K562 (cell line): ENCODE measurements around the gene SIDT2. TPM values are rescaled to one million over a fixed set of nuclear protein-coding genes. Genes with fewer than 3 reads are reported as not detected.

ENCODE experiments used
- ATAC-seq: fragments of 200-7000 bp; cut with Tn5 transposase; 3 replicates; pipeline ENCODE4 v1.9.1; 2020; ENCODE audit warnings: moderate library complexity
- BruUV-seq: library from RNA; stranded (reverse); fragments of 400-500 nt; replicated peaks from 2 replicates; lab custom pipeline; 2021; lab: Mats Ljungman, UMichigan
- CTCF ChIA-PET: fragments of 300-600 bp; formaldehyde crosslinking; extraction: SDS; loops from one replicate; lab custom pipeline; 2021; ENCODE audit warnings: low intra/inter-chr PET ratio; lab: Yijun Ruan, JAX
- POLR2A ChIA-PET: fragments of 300-600, 350-650 bp; sonication (Branson Sonifier 250); formaldehyde crosslinking; extraction: SDS; loops from one replicate; lab custom pipeline; 2021; ENCODE audit warnings: antibody characterized with exemption, inconsistent platforms; lab: Yijun Ruan, JAX
- DNase-seq, 4 experiments: peaks; one replicate each; pipeline versions ENCODE4 v3.0.0 to v3.0.0-alpha.2; 2011 to 2018; ENCODE audit warnings: low spot score in 3 of 4, mixed read lengths in 3 of 4; ENCODE audit errors: extremely low read depth in 1 of 4
- FAIRE-seq: peaks from 2 replicates; lab custom pipeline; 2011; peaks lifted over from hg19 to GRCh38; lab: Jason Lieb, UNC
- H2AFZ ChIP-seq: 2 replicates; pipeline ENCODE4 v1.6.0; 2011; ENCODE audit warnings: low read depth, low read length, control low read depth, inconsistent platforms
- H3K27ac ChIP-seq: fragments of 200-600 bp; 3 replicates; pipeline ENCODE4 v1.8.0; 2011; ENCODE audit warnings: low read depth, mild to moderate bottlenecking, control low read depth, inconsistent platforms, low read length, moderate library complexity, mixed read lengths; ENCODE audit errors: extremely low read depth
- H3K27me3 ChIP-seq, 2 experiments: fragments of 300-600 bp in 1 of 2; 2 replicates in 1 of 2; 3 replicates in 1 of 2; pipeline versions ENCODE4 v1.6.0 to v1.8.0; 2011; ENCODE audit warnings: inconsistent platforms in 2 of 2, low read length in 2 of 2, mild to moderate bottlenecking in 1 of 2, mixed read lengths in 1 of 2, moderate library complexity in 1 of 2; ENCODE audit not compliant: control insufficient read depth in 2 of 2, insufficient read depth in 2 of 2
- H3K36me3 ChIP-seq: fragments of 300-600 bp; 3 replicates; pipeline ENCODE4 v1.8.0; 2011; ENCODE audit warnings: mild to moderate bottlenecking, low read length, inconsistent platforms; ENCODE audit not compliant: control insufficient read depth, insufficient read depth
- H3K4me1 ChIP-seq, 2 experiments: fragments of 200-600 bp in 1 of 2; replicated peaks in 1 of 2; 2 replicates in 1 of 2; 3 replicates in 1 of 2; pipeline versions ENCODE4 v1.5.1 to v1.8.0; 2011; ENCODE audit warnings: inconsistent platforms in 2 of 2, low read length in 2 of 2, mild to moderate bottlenecking in 1 of 2, mixed read lengths in 1 of 2, moderate library complexity in 1 of 2; ENCODE audit not compliant: control insufficient read depth in 2 of 2, insufficient read depth in 2 of 2
- H3K4me2 ChIP-seq: 2 replicates; pipeline ENCODE4 v1.6.1; 2011; ENCODE audit warnings: low read length, control low read depth, inconsistent platforms, mixed read lengths; ENCODE audit not compliant: insufficient read depth
- H3K4me3 ChIP-seq: fragments of 200-600 bp; sonication (generic), shearing (Covaris generic); 2 replicates; pipeline ENCODE4 v1.5.1; 2016; ENCODE audit warnings: control low read depth, inconsistent platforms
- H3K79me2 ChIP-seq: fragments of 200-600 bp; 3 replicates; pipeline ENCODE4 v1.8.0; 2011; ENCODE audit warnings: low read length, inconsistent platforms; ENCODE audit not compliant: control insufficient read depth, insufficient read depth
- H3K9ac ChIP-seq, 2 experiments: 2 replicates each; pipeline versions ENCODE4 v1.6.0 to v1.6.1; 2011; ENCODE audit warnings: low read depth in 2 of 2, low read length in 2 of 2, control low read depth in 1 of 2, inconsistent platforms in 1 of 2, mild to moderate bottlenecking in 1 of 2, mixed read lengths in 1 of 2; ENCODE audit not compliant: insufficient read depth in 1 of 2
- H3K9me1 ChIP-seq: one replicate; pipeline ENCODE4 v1.6.0; 2011; ENCODE audit warnings: inconsistent platforms, mild to moderate bottlenecking, low read length, moderate library complexity; ENCODE audit not compliant: control insufficient read depth, insufficient read depth
- H3K9me3 ChIP-seq: replicated peaks from 2 replicates; pipeline ENCODE4 v1.5.1; 2011; ENCODE audit warnings: low read depth, low read length, inconsistent platforms; ENCODE audit not compliant: control insufficient read depth, insufficient read depth
- H4K20me1 ChIP-seq: replicated peaks from 2 replicates; pipeline ENCODE4 v1.6.1; 2011; ENCODE audit warnings: low read length, inconsistent platforms, mixed read lengths; ENCODE audit not compliant: control insufficient read depth, insufficient read depth
- CBFA2T2 ChIP-seq: fragments of 450-650 bp; conservative IDR thresholded peaks from 2 replicates; pipeline ENCODE4 v1.6.1; 2017; ENCODE audit warnings: mild to moderate bottlenecking
- CBFA2T3 ChIP-seq: fragments of 450-650 bp; IDR thresholded peaks from 2 replicates; pipeline ENCODE4 v1.6.1; 2017
- JUN ChIP-seq, 2 experiments: sonication (generic) in 1 of 2; formaldehyde crosslinking in 1 of 2; IDR thresholded peaks; 2 replicates each; pipeline versions ENCODE4 v1.6.1 to v1.8.0; 2012 to 2022; ENCODE audit warnings: borderline replicate concordance in 2 of 2, mild to moderate bottlenecking in 2 of 2, improper control_type of control experiment in 1 of 2, low read depth in 1 of 2, low read length in 1 of 2, missing genetic modification reagents in 1 of 2
- NFE2L1 ChIP-seq: fragments of 450-650 bp; IDR thresholded peaks from 2 replicates; pipeline ENCODE4 v1.6.1; 2016; ENCODE audit warnings: missing genetic modification characterization, low read depth, mild to moderate bottlenecking, missing compliant biosample characterization, moderate library complexity, borderline replicate concordance
- PRPF4 ChIP-seq: fragments of 200-400 bp; formaldehyde crosslinking; IDR thresholded peaks from one replicate; pipeline ENCODE4 v1.6.1; 2017; ENCODE audit warnings: low read length, low read depth, mild to moderate bottlenecking; ENCODE audit not compliant: insufficient read depth, poor library complexity, severe bottlenecking
- ZBTB34 ChIP-seq: fragments of 250-450 bp; sonication (Bioruptor Pico); IDR thresholded peaks from 2 replicates; pipeline ENCODE4 v1.8.0; 2021; ENCODE audit warnings: mild to moderate bottlenecking, moderate library complexity
- ZC3H8 ChIP-seq: fragments of 450-650 bp; IDR thresholded peaks from 2 replicates; pipeline ENCODE4 v1.6.1; 2017
- ZNF184 ChIP-seq: sonication (generic); formaldehyde crosslinking; IDR thresholded peaks from 2 replicates; pipeline ENCODE4 v1.5.0; 2020; ENCODE audit warnings: missing genetic modification reagents
- WGBS: fragments of 100-300 bp; shearing (Covaris generic); methylation state at CpG from one replicate; pipeline ENCODE4 v1.1.6; 2016; ENCODE audit warnings: low coverage, mixed read lengths; ENCODE audit not compliant: insufficient coverage; ENCODE audit errors: missing lambda C conversion rate; 5-methylcytosine and 5-hydroxymethylcytosine counted together
- in situ Hi-C: fragments of 300-500 bp; cut with MboI; formaldehyde crosslinking; loops from 4 replicates; pipeline ENCODE4 v1.15.0; 2018; ENCODE audit warnings: inconsistent platforms, mixed read lengths
- intact Hi-C: fragments of 100-400 bp; cut with micrococcal nuclease; formaldehyde crosslinking; loops from 2 replicates; pipeline ENCODE4 v1.14.2; 2022
- polyA plus RNA-seq, 8 experiments: library from polyadenylated mRNA; depleted of rRNA in 4 of 8; stranded (reverse) in 5 of 8; unstranded in 3 of 8; fragments of >200 nt; fragmentation: Nextera tagmentation in 2 of 8; fragmentation: Illumina TruSeq in 1 of 8; extraction: Ambion mirVana in 2 of 8; extraction: Trizol in 1 of 8; gene quantifications; 2 replicates each; pipeline versions ENCODE4 v1.2.1 to v1.2.3, GENCODE V29; 2011 to 2014; ENCODE audit warnings: inconsistent platforms in 1 of 8, missing spikeins in 1 of 8
- total RNA-seq, 7 experiments: library from RNA; depleted of rRNA in 6 of 7; stranded (reverse); fragments of >200 nt in 6 of 7; fragmentation: Illumina TruSeq in 2 of 7; extraction: Trizol in 2 of 7; gene quantifications; 2 replicates each; pipeline versions ENCODE4 v1.2.1 to v1.2.3, GENCODE V29; 2011 to 2021; ENCODE audit warnings: low replicate concordance in 1 of 7
- TF ChIP-seq, protein P1 (sequence below): fragments of 250-450 bp; sonication (Bioruptor Pico); IDR thresholded peaks from 2 replicates; pipeline ENCODE4 v1.4.0; 2020; ENCODE audit warnings: mild to moderate bottlenecking, moderate library complexity
- TF ChIP-seq, protein P2 (sequence below): fragments of 250-450 bp; sonication (Bioruptor Pico); IDR thresholded peaks from 2 replicates; pipeline ENCODE4 v1.5.0; 2020; ENCODE audit warnings: mild to moderate bottlenecking, borderline replicate concordance

SIDT2 gene
- total and polyA plus RNA-seq, 9 of the 15 experiments (the other 6 are each of a cell fraction or from before 2014, with no cell fraction given): 2.4 to 20.2 (median 6.5) TPM

- DNase-seq (peak; percentile 65 to 88 (median 72)), ATAC-seq (peak; percentile 74), FAIRE-seq (peak; percentile 80)
- in situ Hi-C loops (no loop called here), intact Hi-C loops (loop anchor here (1.0 kb wide), 1 partner anchor 45 kb away; no protein-coding TSS in a partner anchor)
- Histone ChIP-seq H3K9me3 (no peaks in the 10 kb centered on the region), H3K4me1 (peaks cover 24 to 38% of the 10 kb centered on the region in 2 experiments), H3K27ac (peak overlapping the region; percentile 44), H3K36me3 (peaks cover 21% of the 10 kb centered on the region), H4K20me1 (no peaks in the 10 kb centered on the region), H3K9me1 (no peaks in the 10 kb centered on the region), H3K79me2 (peaks cover 18% of the 10 kb centered on the region), H3K4me2 (peak overlapping the region; percentile 45), H3K4me3 (no peak overlapping the region), H2AFZ (peak overlapping the region; percentile 95), H3K9ac (peak overlapping the region; percentile 20 to 80; a peak in 3 of 4 replicates), H3K27me3 (no peaks in the 10 kb centered on the region)
- 36% methylated on average over 21 of the region's 22 CpGs for WGBS
- no TSS peak for BruUV-seq
- POLR2A ChIA-PET: interaction anchor here (0.6 to 3.5 kb wide), 10 partner anchors 8 to 1025 kb away, joined by 3 to 17 read pairs (median 4); partner anchors contain the start of gene PAFAH1B2
- CTCF ChIA-PET: interaction anchor here (0.7 to 2.9 kb wide), 3 partner anchors 24 to 51 kb away, joined by 3 to 12 read pairs (median 5); partner anchors contain the start of gene PCSK7
- TF ChIP-seq ZBTB34 (CRISPR knock-in tag) (no peak), CBFA2T2 (no peak), CBFA2T3 (no peak), ZC3H8 (no peak), PRPF4 (no peak), JUN (IDR thresholded peaks at IDR 0.05; ENCODE audit: borderline replicate concordance, low read depth, low read length) (no peak), JUN (CRISPR knock-in tag; IDR thresholded peaks at IDR 0.05; ENCODE audit: borderline replicate concordance) (peak; percentile 48; the same call in 1 of the 2 replicates), ZNF184 (CRISPR knock-in tag) (no peak), NFE2L1 (tag) (no peak)
- TF ChIP-seq, protein P1, sequence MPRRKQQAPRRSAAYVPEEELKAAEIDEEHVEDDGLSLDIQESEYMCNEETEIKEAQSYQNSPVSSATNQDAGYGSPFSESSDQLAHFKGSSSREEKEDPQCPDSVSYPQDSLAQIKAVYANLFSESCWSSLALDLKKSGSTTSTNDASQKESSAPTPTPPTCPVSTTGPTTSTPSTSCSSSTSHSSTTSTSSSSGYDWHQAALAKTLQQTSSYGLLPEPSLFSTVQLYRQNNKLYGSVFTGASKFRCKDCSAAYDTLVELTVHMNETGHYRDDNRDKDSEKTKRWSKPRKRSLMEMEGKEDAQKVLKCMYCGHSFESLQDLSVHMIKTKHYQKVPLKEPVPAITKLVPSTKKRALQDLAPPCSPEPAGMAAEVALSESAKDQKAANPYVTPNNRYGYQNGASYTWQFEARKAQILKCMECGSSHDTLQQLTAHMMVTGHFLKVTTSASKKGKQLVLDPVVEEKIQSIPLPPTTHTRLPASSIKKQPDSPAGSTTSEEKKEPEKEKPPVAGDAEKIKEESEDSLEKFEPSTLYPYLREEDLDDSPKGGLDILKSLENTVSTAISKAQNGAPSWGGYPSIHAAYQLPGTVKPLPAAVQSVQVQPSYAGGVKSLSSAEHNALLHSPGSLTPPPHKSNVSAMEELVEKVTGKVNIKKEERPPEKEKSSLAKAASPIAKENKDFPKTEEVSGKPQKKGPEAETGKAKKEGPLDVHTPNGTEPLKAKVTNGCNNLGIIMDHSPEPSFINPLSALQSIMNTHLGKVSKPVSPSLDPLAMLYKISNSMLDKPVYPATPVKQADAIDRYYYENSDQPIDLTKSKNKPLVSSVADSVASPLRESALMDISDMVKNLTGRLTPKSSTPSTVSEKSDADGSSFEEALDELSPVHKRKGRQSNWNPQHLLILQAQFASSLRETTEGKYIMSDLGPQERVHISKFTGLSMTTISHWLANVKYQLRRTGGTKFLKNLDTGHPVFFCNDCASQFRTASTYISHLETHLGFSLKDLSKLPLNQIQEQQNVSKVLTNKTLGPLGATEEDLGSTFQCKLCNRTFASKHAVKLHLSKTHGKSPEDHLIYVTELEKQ (CRISPR knock-in tag): no peak
- TF ChIP-seq, protein P2, sequence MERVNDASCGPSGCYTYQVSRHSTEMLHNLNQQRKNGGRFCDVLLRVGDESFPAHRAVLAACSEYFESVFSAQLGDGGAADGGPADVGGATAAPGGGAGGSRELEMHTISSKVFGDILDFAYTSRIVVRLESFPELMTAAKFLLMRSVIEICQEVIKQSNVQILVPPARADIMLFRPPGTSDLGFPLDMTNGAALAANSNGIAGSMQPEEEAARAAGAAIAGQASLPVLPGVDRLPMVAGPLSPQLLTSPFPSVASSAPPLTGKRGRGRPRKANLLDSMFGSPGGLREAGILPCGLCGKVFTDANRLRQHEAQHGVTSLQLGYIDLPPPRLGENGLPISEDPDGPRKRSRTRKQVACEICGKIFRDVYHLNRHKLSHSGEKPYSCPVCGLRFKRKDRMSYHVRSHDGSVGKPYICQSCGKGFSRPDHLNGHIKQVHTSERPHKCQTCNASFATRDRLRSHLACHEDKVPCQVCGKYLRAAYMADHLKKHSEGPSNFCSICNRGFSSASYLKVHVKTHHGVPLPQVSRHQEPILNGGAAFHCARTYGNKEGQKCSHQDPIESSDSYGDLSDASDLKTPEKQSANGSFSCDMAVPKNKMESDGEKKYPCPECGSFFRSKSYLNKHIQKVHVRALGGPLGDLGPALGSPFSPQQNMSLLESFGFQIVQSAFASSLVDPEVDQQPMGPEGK (CRISPR knock-in tag): no peak
These were observed 2.4 kb downstream of the SIDT2 start for GRCh38 chr11:117180661-117181585.
